Stimulated activated memory B cell treated with anti-CD40 and anti-IgM and Interleukin-4, amounts not matched to agents 10 μg/mL and 1 μg/mL and 100 μg/mL, for 72 hours (primary cell): ENCODE measurements around the gene RFTN1.
A peak's percentile ranks its signal among the peaks of the same experiment; 100 is the strongest.

Source experiments
- ATAC-seq: fragments of 150-1000 bp; cut with Tn5 transposase; 2 replicates; pipeline ENCODE4 v1.10.0; 2021
- H3K27ac Mint-ChIP-seq: one replicate; pipeline ENCODE4 v1.8.0; 2022; ENCODE audit warnings: mild to moderate bottlenecking, mixed read lengths
- H3K27me3 Mint-ChIP-seq: one replicate; pipeline ENCODE4 v1.8.0; 2022; ENCODE audit warnings: mixed read lengths
- H3K36me3 Mint-ChIP-seq: one replicate; pipeline ENCODE4 v1.8.0; 2022; ENCODE audit warnings: mixed read lengths
- H3K4me1 Mint-ChIP-seq: one replicate; pipeline ENCODE4 v1.8.0; 2022; ENCODE audit warnings: mixed read lengths
- H3K4me3 Mint-ChIP-seq: one replicate; pipeline ENCODE4 v1.8.0; 2022; ENCODE audit warnings: mild to moderate bottlenecking, moderate library complexity, mixed read lengths
- H3K9me3 Mint-ChIP-seq: one replicate; pipeline ENCODE4 v1.8.0; 2022; ENCODE audit warnings: mixed read lengths

The RFTN1 gene

GRCh38 chr3:16487511-16488175, 25.9 kb downstream of the RFTN1 start:
- Mint-ChIP-seq H3K27me3 (no peaks in the 10 kb centered on the region), H3K27ac (no peak overlapping the region), H3K36me3 (peaks cover 87% of the 10 kb centered on the region), H3K4me1 (peaks cover 63% of the 10 kb centered on the region), H3K9me3 (peaks cover 3% of the 10 kb centered on the region), H3K4me3 (no peak overlapping the region)
- no peak for ATAC-seq

- Mint-ChIP-seq H3K9me3 (peaks cover 3% of the 10 kb centered on the region), H3K27me3 (no peaks in the 10 kb centered on the region), H3K36me3 (peaks cover 87% of the 10 kb centered on the region), H3K27ac (peak overlapping the region; percentile 5), H3K4me1 (peaks cover 67% of the 10 kb centered on the region), H3K4me3 (no peak overlapping the region)
- ATAC-seq, result no peak
Measured at GRCh38 chr3:16486951-16487480, 26.5 kb downstream of the RFTN1 start.

GRCh38 chr3:16486201-16486600, 27.3 kb downstream of the RFTN1 start:
- H3K4me1 Mint-ChIP-seq, result peaks cover 69% of the 10 kb centered on the region
- H3K9me3 Mint-ChIP-seq, result peaks cover 3% of the 10 kb centered on the region
- no peak for ATAC-seq
- H3K4me3 Mint-ChIP-seq, result no peak overlapping the region
- H3K27ac Mint-ChIP-seq, result peak overlapping the region; percentile 5
- H3K27me3 Mint-ChIP-seq, result no peaks in the 10 kb centered on the region
- H3K36me3 Mint-ChIP-seq, result peaks cover 87% of the 10 kb centered on the region

- Mint-ChIP-seq H3K4me1 (peaks cover 65% of the 10 kb centered on the region), H3K4me3 (no peak overlapping the region), H3K27me3 (no peaks in the 10 kb centered on the region), H3K27ac (no peak overlapping the region), H3K9me3 (no peaks in the 10 kb centered on the region), H3K36me3 (peaks cover 83% of the 10 kb centered on the region)
- no peak for ATAC-seq
Measured at GRCh38 chr3:16485395-16485992, 28.0 kb downstream of the RFTN1 start.

GRCh38 chr3:16484984-16485383, 28.5 kb downstream of the RFTN1 start:
- Mint-ChIP-seq H3K27ac (no peak overlapping the region), H3K27me3 (no peaks in the 10 kb centered on the region), H3K4me1 (peaks cover 61% of the 10 kb centered on the region), H3K9me3 (no peaks in the 10 kb centered on the region), H3K36me3 (peaks cover 84% of the 10 kb centered on the region), H3K4me3 (no peak overlapping the region)
- no peak for ATAC-seq

GRCh38 chr3:16484216-16484615, 29.3 kb downstream of the RFTN1 start:
- Mint-ChIP-seq H3K9me3 (no peaks in the 10 kb centered on the region), H3K36me3 (peaks cover 84% of the 10 kb centered on the region), H3K27me3 (no peaks in the 10 kb centered on the region), H3K27ac (peak overlapping the region; percentile 52), H3K4me3 (no peak overlapping the region), H3K4me1 (peaks cover 56% of the 10 kb centered on the region)
- ATAC-seq, result no peak

GRCh38 chr3:16482770-16483531, 30.5 kb downstream of the RFTN1 start:
- Mint-ChIP-seq H3K27me3 (no peaks in the 10 kb centered on the region), H3K27ac (peak overlapping the region; percentile 52), H3K9me3 (no peaks in the 10 kb centered on the region), H3K4me1 (peaks cover 56% of the 10 kb centered on the region), H3K4me3 (peak overlapping the region; percentile 62), H3K36me3 (peaks cover 83% of the 10 kb centered on the region)
- ATAC-seq, result peak; percentile 91

GRCh38 chr3:16482194-16482769, 31.2 kb downstream of the RFTN1 start:
- H3K4me3 Mint-ChIP-seq, result peak overlapping the region; percentile 62
- H3K36me3 Mint-ChIP-seq, result peaks cover 88% of the 10 kb centered on the region
- peaks cover 60% of the 10 kb centered on the region for H3K4me1 Mint-ChIP-seq
- peak; percentile 70 for ATAC-seq
- peaks cover 1% of the 10 kb centered on the region for H3K9me3 Mint-ChIP-seq
- H3K27me3 Mint-ChIP-seq, result no peaks in the 10 kb centered on the region
- peak overlapping the region; percentile 52 for H3K27ac Mint-ChIP-seq

GRCh38 chr3:16481546-16481897, 32.0 kb downstream of the RFTN1 start:
- ATAC-seq, result no peak
- H3K4me3 Mint-ChIP-seq, result peak overlapping the region; percentile 42
- peaks cover 88% of the 10 kb centered on the region for H3K36me3 Mint-ChIP-seq
- H3K27me3 Mint-ChIP-seq, result no peaks in the 10 kb centered on the region
- H3K9me3 Mint-ChIP-seq, result peaks cover 2% of the 10 kb centered on the region
- peaks cover 62% of the 10 kb centered on the region for H3K4me1 Mint-ChIP-seq
- H3K27ac Mint-ChIP-seq, result peak overlapping the region; percentile 52

- Mint-ChIP-seq H3K36me3 (peaks cover 88% of the 10 kb centered on the region), H3K4me1 (peaks cover 62% of the 10 kb centered on the region), H3K27ac (peak overlapping the region; percentile 52), H3K4me3 (peak overlapping the region; percentile 42), H3K27me3 (no peaks in the 10 kb centered on the region), H3K9me3 (peaks cover 2% of the 10 kb centered on the region)
- no peak for ATAC-seq
Measured at GRCh38 chr3:16480861-16481545, 32.5 kb downstream of the RFTN1 start.

GRCh38 chr3:16478516-16478915, 35.0 kb downstream of the RFTN1 start:
- peaks cover 92% of the 10 kb centered on the region for H3K36me3 Mint-ChIP-seq
- H3K4me1 Mint-ChIP-seq, result peaks cover 44% of the 10 kb centered on the region
- no peak overlapping the region for H3K27ac Mint-ChIP-seq
- ATAC-seq, result no peak
- H3K27me3 Mint-ChIP-seq, result no peaks in the 10 kb centered on the region
- peaks cover 2% of the 10 kb centered on the region for H3K9me3 Mint-ChIP-seq
- no peak overlapping the region for H3K4me3 Mint-ChIP-seq

GRCh38 chr3:16477521-16477920, 36.0 kb downstream of the RFTN1 start:
- Mint-ChIP-seq H3K4me1 (peaks cover 34% of the 10 kb centered on the region), H3K4me3 (no peak overlapping the region), H3K9me3 (peaks cover 2% of the 10 kb centered on the region), H3K27ac (peak overlapping the region; percentile 42), H3K36me3 (peaks cover 92% of the 10 kb centered on the region), H3K27me3 (no peaks in the 10 kb centered on the region)
- ATAC-seq, result no peak

GRCh38 chr3:16477056-16477455, 36.4 kb downstream of the RFTN1 start:
- peak overlapping the region; percentile 42 for H3K27ac Mint-ChIP-seq
- no peak overlapping the region for H3K4me3 Mint-ChIP-seq
- H3K27me3 Mint-ChIP-seq, result no peaks in the 10 kb centered on the region
- H3K36me3 Mint-ChIP-seq, result peaks cover 92% of the 10 kb centered on the region
- H3K4me1 Mint-ChIP-seq, result peaks cover 29% of the 10 kb centered on the region
- no peak for ATAC-seq
- H3K9me3 Mint-ChIP-seq, result peaks cover 2% of the 10 kb centered on the region

GRCh38 chr3:16476636-16477035, 36.9 kb downstream of the RFTN1 start:
- H3K36me3 Mint-ChIP-seq, result peaks cover 92% of the 10 kb centered on the region
- no peak overlapping the region for H3K4me3 Mint-ChIP-seq
- no peak overlapping the region for H3K27ac Mint-ChIP-seq
- H3K4me1 Mint-ChIP-seq, result peaks cover 25% of the 10 kb centered on the region
- peaks cover 4% of the 10 kb centered on the region for H3K9me3 Mint-ChIP-seq
- no peak for ATAC-seq
- H3K27me3 Mint-ChIP-seq, result no peaks in the 10 kb centered on the region

- no peaks in the 10 kb centered on the region for H3K27me3 Mint-ChIP-seq
- no peak overlapping the region for H3K4me3 Mint-ChIP-seq
- H3K36me3 Mint-ChIP-seq, result peaks cover 94% of the 10 kb centered on the region
- no peak for ATAC-seq
- peaks cover 4% of the 10 kb centered on the region for H3K9me3 Mint-ChIP-seq
- peaks cover 18% of the 10 kb centered on the region for H3K4me1 Mint-ChIP-seq
- no peak overlapping the region for H3K27ac Mint-ChIP-seq
Measured at GRCh38 chr3:16475766-16476165, 37.7 kb downstream of the RFTN1 start.
